T-helper 1 cell treated with Interleukin-12 subunit alpha and Interleukin-12 subunit beta and Interleukin-4 antibody, amounts not matched to agents 30 ng/mL and 1 ng/mL, for 36 hours (primary cell): ENCODE results near the gene RER1. TPM values are rescaled to one million over a fixed set of nuclear protein-coding genes. Genes with fewer than 3 reads are reported as not detected.

Source experiments
- intact Hi-C: fragments of 100-400 bp; cut with micrococcal nuclease; formaldehyde crosslinking; loops from one replicate; pipeline ENCODE4 v1.15.1; 2024
- total RNA-seq: library from RNA; stranded (reverse); gene quantifications from 2 replicates; pipeline ENCODE4 v1.2.3, GENCODE V29; 2022

Gene RER1
- total RNA-seq, 1 donor from 2014 or later: 162 TPM

GRCh38 chr1:2404890-2405511 lies 13.4 kb downstream of the RER1 start:
- intact Hi-C loops: no loop called here

- intact Hi-C loops: no loop called here
Observed at GRCh38 chr1:2405588-2406295, 14.1 kb downstream of the RER1 start.

GRCh38 chr1:2406451-2407041 lies 14.9 kb downstream of the RER1 start:
- intact Hi-C loops: no loop called here

GRCh38 chr1:2407166-2407990 lies 15.7 kb downstream of the RER1 start:
- intact Hi-C loops: no loop called here

- intact Hi-C loops: no loop called here
Observed at GRCh38 chr1:2407991-2408275, 16.3 kb downstream of the RER1 start.

GRCh38 chr1:2408456-2408855 lies 16.8 kb downstream of the RER1 start:
- intact Hi-C loops: no loop called here

GRCh38 chr1:2408859-2409276 lies 17.2 kb downstream of the RER1 start:
- intact Hi-C loops: no loop called here

GRCh38 chr1:2409745-2410144 lies 18.1 kb downstream of the RER1 start:
- intact Hi-C loops: no loop called here

- intact Hi-C loops: loop anchor here (1.0 kb wide), 5 partner anchors 21 to 493 kb away; partner anchors contain the start of genes MORN1, PANK4, PRXL2B and RER1
Observed at GRCh38 chr1:2411801-2412394, 20.3 kb downstream of the RER1 start.

GRCh38 chr1:2412395-2412772 lies 20.7 kb downstream of the RER1 start, which contains the start of gene PEX10:
PEX10 (minus strand) TSS chr1:2412564; CDS start chr1:2412502, 62 bp downstream.
- intact Hi-C loops: loop anchor here (1.0 kb wide), 5 partner anchors 21 to 493 kb away; partner anchors contain the start of genes MORN1, PANK4, PRXL2B and RER1

- intact Hi-C loops: loop anchor here (1.0 kb wide), 5 partner anchors 22 to 494 kb away; partner anchors contain the start of genes MORN1, PANK4, PRXL2B and RER1
Observed at GRCh38 chr1:2412773-2413494, 21.3 kb downstream of the RER1 start.

GRCh38 chr1:2413495-2414296 lies 22.1 kb downstream of the RER1 start:
- intact Hi-C loops: loop anchor here (1.0 kb wide), 5 partner anchors 135 to 509 kb away; partner anchors contain the start of gene TTC34

GRCh38 chr1:2414297-2414958 lies 22.8 kb downstream of the RER1 start:
- intact Hi-C loops: loop anchor here (1.0 kb wide), 5 partner anchors 134 to 508 kb away; partner anchors contain the start of gene TTC34

- intact Hi-C loops: no loop called here
Observed at GRCh38 chr1:2415337-2415736, 23.7 kb downstream of the RER1 start.

- intact Hi-C loops: no loop called here
Observed at GRCh38 chr1:2415801-2416208, 24.2 kb downstream of the RER1 start.

GRCh38 chr1:2416403-2416802 lies 24.8 kb downstream of the RER1 start:
- intact Hi-C loops: no loop called here

- intact Hi-C loops: no loop called here
Observed at GRCh38 chr1:2417083-2417832, 25.6 kb downstream of the RER1 start.

GRCh38 chr1:2417833-2418225 lies 26.2 kb downstream of the RER1 start:
- intact Hi-C loops: no loop called here
